NCI-H2029 treated with DMSO at 0.1 percent for 48 hours (cell line): Measurements from ENCODE around the gene SLC6A17.

Source experiments
- DNase-seq: peaks from one replicate; lab custom pipeline; 2025; lab: John Stamatoyannopoulos, UW

The SLC6A17 gene

DNA sequence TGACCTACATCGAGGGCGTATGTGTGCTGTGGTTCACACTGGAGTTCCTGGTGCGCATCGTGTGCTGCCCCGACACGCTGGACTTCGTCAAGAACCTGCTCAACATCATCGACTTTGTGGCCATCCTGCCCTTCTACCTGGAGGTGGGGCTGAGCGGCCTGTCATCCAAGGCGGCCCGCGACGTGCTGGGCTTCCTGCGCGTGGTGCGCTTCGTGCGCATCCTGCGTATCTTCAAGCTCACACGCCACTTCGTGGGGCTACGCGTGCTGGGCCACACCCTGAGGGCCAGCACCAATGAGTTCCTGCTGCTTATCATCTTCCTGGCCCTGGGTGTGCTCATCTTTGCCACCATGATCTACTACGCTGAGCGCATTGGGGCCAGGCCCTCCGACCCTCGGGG is 72.8 kb downstream of the SLC6A17 start:
- no peak for DNase-seq

DNA sequence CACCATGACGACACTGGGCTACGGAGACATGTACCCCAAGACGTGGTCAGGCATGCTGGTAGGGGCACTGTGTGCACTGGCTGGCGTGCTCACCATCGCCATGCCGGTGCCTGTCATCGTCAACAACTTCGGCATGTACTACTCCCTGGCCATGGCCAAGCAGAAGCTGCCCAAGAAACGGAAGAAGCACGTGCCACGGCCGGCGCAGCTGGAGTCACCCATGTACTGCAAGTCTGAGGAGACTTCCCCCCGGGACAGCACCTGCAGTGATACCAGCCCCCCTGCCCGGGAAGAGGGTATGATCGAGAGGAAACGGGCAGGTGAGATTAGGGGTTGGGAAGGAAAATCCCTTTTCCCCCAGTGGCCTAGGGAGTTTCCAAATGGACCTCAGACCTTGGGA is 73.3 kb downstream of the SLC6A17 start:
- DNase-seq = no peak

DNA sequence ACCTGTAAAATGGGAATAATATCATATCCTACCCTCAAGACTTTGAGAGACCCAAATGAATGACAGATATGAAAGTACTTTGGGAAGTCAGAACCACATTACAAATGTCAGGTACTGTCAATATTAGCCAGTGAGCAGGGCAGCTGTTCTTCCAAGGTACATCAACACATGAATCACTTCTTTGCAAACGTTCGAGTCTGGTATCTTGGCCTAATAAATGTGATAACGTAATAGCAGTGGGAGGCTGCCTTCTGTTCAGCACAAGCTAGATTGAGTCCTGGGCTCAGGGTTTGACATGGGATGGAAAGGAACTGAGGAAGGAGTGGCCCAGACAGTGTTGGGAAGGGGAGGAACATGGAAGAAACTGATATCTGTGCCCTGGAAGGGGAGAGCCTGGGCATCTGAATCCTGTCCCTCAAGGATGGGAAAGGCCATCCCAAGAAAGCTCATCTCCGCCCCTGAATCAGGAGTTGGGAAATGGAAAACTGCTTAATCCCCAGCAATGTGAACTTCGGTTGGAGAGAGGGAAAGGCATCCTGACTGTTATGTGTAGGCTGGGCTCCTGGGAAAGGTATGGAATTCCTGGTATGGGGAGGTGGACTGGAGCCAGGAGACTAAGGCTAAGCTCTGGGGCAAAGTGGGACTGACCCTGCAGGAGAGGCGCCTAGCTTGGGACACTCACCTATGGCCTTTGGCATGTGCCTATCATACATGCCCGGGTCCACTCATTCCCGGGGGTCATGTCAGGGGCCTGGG is 74.1 kb downstream of the SLC6A17 start:
- no peak for DNase-seq

GRCh38 chr1:110225212-110225611 is 74.9 kb downstream of the SLC6A17 start:
- DNase-seq = no peak

- no peak for DNase-seq
These were observed 75.6 kb downstream of the SLC6A17 start for GRCh38 chr1:110225756-110226404.

DNA sequence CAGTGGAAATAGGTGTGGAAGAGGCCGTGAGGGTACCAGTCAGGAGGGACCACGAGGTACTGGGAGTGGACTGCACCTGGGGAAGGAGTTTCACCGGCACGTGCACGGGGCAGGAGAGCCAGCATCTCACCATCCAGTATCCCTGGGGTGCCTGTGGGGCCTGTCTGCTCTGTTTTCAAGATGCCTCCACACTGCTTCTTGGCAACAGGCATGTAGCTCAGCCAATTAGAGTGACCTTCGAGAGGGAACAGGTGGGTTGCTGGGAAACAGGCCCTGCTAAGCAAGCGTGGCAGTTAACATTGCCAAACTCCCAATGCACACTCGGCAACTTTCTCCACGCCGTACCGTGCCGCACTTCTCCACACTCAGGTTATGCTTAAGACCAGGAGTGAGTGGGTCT is 77.5 kb downstream of the SLC6A17 start:
- DNase-seq = no peak

GRCh38 chr1:110228381-110228780 is 78.1 kb downstream of the SLC6A17 start:
- DNase-seq = no peak

- DNase-seq = no peak
These were observed 78.6 kb downstream of the SLC6A17 start for GRCh38 chr1:110228869-110229268.

DNA sequence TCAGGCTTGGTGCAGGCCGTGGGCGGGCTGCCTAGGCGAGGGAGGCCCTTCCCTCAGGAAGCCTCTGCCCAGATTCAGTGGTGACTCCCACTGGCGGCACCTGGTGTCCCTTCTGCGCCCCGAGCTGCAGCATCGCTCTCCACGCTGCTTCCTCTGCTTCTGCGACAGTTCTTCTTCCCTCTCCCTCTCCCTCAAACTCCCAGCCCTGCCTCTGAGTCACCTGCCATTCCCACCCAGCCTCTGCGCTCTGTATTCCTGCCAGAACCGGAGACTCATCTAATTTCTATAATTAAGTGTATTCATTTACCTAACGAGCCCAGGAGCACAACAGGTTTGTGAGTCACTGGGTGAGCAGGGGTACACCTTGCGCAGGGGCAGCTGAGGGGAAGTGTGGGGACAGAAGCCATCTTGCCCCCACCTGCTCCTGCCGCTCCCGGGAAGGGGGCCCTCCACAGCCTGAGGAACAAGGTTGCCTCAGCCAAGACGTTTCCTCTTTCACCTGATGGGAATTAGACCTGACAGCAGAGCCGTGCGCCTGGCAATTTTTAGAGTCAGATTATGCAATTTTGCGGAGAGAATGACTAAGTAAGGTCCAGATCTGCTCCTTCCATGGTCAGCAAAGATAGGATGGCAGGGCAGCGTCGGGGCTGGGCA is 79.2 kb downstream of the SLC6A17 start:
- DNase-seq = no peak

- DNase-seq = no peak
These were observed 80.3 kb downstream of the SLC6A17 start for GRCh38 chr1:110230381-110231199.

DNA sequence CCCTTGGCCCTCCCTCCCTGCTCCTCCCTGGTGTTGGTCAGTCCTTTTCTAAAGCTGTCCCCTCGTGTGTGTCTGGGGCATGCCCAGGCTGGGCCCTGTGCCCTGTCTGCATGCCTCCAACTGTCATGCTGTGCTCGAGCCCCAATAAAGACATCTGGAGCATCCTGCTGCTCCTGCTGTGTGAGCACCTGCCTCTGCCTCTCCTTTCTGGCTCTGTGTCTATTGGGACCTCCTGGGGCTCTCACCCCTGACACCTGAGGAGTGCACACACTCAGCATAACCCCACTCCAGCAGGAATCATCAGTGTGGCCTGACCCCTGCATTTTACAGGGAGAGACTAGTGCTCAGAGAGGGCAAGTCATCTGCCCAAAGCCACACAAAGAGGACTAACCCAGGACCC is 83.6 kb downstream of the SLC6A17 start:
- no peak for DNase-seq

- peak; percentile 72 for DNase-seq
These were observed 84.4 kb downstream of the SLC6A17 start for GRCh38 chr1:110234691-110235090.

DNA sequence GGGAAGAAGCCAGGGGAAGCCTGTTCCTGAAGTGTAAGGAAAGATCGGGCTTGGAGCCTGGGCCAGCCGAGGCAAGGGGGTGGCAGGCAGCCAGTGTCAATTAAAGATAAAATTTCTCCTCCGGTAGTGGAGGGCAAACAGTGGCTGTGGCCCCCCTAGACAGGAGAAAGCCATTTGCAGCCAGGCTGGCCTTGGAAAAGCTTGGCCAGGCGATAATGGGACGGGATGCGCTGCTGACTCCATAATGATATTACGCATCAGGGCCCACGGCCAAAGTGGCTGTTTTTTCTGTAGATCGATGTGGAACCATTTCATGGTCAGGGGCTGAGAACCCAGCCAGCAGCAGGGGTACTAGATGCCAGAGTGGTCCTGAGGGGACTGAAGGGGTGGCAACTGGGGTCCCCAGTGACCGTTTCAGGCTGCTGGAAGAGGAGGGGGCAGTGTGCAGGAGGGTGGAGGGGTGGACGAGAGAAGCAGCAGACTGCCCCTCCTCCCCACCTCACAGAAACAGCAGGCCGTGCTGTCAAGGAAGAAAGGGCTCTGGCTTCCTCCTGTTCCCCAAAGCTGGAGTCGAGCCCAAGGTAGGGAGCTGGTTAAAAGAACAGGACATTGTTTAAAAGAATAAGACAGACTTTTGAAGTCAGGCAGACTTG is 85.0 kb downstream of the SLC6A17 start:
- peak; percentile 72 for DNase-seq

GRCh38 chr1:110235834-110236682 is 85.8 kb downstream of the SLC6A17 start:
- DNase-seq = no peak

DNA sequence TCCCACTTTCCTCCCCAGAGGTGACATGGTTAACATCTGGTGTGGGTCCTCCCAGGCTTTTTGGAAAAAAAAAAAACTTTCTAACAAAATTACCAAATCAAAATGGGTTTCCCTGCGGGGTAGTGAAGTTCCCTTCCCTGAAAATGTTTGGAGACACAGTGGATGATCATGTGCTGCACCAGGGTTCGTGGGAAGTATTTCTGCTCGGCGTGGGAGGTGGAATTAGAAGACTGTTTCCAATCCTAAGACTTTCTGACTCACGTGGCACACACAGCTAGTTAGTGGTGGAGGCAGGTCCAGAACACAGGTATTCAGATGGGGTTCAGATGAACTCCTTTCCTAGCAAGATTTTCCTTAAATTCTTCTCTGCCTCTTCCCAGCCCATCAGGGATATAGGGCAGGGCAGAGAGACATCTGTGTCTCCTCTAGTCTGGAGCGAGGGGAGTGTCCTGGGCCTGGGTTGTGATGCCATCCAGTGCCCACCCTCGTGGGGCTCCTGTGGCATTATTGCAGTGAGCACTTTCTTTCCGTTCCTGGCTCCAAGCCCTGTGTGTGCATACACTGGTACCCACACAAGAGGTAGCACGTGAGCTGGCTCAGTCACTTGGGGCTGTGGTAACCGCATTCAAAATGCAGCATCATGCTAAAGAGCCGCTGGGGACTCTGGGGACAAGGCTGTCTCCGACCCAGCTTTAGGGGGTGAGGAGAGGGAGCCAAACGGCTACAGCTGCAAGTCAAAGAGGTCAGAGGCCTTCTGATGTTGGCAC is 87.3 kb downstream of the SLC6A17 start:
- DNase-seq = no peak

DNA sequence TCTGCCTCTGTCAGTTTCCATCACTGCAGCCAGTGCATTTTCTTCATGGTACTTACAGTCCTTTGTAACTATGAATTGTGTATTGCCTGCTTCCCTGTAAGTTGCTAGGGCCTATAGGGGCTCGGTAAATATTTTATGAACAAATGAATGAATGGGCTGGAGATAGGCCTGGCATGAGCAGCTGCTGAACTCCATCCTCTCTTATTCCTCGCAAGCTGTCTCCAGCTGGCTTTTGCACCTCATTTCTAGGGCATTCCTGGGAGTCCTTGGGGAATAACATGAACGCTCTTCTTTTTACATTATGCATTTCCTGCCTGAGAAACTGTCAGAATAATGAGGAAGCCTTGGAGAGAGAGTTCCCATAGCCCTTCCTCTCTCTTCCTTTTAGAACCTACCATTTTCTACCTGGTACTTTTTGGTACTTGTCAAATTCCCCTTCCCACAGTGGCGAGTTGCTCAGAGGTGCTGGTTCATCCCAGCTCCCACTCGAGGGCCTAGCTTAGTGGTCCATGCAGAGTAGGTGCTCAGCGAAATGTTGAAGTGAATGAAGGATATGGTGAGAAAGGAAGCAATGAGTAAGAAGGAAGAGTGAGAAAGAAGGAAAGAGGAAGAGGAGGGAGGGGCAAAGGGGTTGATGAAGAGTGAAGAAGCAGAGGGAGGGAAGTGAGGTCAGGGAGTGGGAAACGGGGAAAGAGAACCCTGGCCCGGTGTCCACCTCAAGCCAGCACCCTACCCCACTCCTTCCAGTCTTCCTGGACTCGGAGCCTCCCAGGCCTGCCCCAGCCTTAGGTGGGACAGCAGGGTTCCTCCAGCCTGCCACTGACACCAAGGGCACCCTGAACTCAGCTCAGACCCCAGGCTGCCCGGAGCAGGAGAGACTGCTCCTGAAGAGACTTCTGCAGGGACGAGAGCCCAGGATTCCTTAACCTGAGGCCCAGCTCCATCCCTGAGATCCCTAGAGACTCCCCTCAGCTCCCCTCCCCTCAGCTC is 89.4 kb downstream of the SLC6A17 start:
- DNase-seq = no peak

- peak; percentile 20 for DNase-seq
These were observed 90.3 kb downstream of the SLC6A17 start for GRCh38 chr1:110240476-110241210.

GRCh38 chr1:110241516-110241915 is 91.2 kb downstream of the SLC6A17 start:
- DNase-seq = no peak
